SU-DHL-6 (cell line): ENCODE results near the gene PER3.

Source experiments
- EZH2phosphoT487 ChIP-seq: fragments of 200-600 bp; sonication (generic), shearing (Covaris generic); conservative IDR thresholded peaks from 2 replicates; pipeline ENCODE4 v1.6.1; 2018; ENCODE audit warnings: mild to moderate bottlenecking, antibody characterized with exemption, low read length, moderate library complexity, mixed read lengths
- TF ChIP-seq, protein P1 (sequence below): fragments of 200-600 bp; sonication (generic); IDR thresholded peaks from one replicate; pipeline ENCODE4 v1.5.1; 2017; ENCODE audit warnings: antibody characterized with exemption, mild to moderate bottlenecking, low read length, moderate library complexity; ENCODE audit not compliant: insufficient read depth, poor library complexity, severe bottlenecking

DNA sequence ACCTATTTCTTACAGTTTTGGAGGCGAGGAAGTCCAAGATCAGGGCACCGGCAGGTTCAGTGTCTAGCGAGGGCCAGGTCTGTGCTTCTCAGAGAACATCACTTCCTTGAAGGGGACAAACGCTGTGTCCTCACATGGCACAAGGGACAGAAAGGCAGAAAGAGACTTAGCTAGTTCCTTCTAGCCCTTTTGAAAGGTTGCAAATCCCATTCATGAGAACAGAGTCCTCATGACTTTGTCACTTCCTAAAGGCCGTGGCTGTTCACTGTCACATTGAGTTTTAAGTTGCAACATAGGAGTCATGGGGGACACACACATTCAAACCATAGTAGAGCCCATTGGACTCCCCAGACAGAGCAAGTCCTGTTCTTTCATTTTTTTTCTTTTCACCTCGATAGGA is 27.4 kb downstream of the PER3 start:
- TF ChIP-seq, protein P1, sequence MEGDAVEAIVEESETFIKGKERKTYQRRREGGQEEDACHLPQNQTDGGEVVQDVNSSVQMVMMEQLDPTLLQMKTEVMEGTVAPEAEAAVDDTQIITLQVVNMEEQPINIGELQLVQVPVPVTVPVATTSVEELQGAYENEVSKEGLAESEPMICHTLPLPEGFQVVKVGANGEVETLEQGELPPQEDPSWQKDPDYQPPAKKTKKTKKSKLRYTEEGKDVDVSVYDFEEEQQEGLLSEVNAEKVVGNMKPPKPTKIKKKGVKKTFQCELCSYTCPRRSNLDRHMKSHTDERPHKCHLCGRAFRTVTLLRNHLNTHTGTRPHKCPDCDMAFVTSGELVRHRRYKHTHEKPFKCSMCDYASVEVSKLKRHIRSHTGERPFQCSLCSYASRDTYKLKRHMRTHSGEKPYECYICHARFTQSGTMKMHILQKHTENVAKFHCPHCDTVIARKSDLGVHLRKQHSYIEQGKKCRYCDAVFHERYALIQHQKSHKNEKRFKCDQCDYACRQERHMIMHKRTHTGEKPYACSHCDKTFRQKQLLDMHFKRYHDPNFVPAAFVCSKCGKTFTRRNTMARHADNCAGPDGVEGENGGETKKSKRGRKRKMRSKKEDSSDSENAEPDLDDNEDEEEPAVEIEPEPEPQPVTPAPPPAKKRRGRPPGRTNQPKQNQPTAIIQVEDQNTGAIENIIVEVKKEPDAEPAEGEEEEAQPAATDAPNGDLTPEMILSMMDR, result no peak
- no peak for TF ChIP-seq EZH2phosphoT487
